Measurements from ENCODE around the gene VSTM2L.

Gene VSTM2L

DNA sequence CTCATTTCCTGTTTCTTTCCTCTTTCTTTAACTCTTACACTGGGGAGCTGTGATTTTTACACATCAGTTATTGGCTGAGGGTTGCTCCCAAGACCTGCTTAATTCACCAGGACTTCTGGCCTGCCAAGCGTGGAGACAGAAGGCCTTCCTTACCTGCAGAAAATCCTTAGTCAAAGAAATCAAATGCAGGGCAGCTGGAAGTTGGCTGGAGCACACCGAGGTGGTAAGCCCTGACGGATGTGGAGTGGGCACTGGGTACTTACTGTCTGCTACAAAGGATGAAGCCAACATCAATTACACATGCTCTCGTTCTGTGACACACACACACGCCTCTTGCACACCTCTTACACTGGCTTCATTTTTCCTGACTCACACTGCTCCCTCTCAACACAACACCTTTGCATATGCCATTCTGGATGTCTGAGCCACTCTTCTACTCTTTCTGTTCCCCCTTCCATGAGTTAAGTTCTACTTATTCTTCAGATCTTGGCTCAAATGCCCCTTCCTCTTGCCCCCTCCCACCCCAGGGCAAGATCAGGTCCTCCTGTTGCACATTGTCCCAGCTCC is 68.7 kb downstream of the VSTM2L start:
- no peak for DNase-seq

DNA sequence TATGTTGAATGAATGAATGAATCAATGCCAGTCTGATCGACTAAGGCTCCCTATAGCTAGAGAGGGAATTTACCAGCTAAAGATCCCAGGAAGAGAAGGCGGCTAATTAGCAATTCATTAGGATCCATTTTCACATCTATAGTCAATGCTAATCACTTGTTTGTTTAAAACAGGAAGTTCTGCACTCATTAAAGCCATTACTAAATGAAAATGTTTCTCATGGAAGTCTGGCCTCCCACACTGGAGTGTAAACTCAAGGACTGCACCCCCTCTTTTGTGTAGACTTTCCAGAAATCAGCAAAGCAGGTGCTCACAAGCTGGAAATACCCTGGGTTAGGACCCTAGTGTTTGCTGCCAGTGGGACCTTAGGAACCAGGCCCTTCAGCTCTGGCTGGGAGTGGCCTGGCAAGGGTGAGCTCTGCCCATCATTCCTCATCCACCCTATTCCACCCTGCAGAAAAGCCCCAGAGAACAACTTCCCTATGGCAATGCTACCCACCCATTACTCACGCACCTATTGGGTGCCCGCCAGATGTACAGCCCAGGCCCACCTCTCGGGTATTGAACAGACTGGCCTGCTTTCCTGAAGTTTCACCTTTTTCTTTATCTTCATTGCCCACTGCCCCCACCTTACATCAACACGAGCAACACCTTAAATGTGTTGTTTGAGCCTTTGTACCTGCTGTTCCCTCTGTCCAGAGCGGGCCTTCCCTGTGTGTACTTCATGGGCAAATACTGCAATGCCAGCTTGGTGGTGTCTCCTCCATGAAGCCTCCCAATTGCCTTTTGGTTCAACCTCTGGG is 69.5 kb downstream of the VSTM2L start:
- no peak for DNase-seq

DNA sequence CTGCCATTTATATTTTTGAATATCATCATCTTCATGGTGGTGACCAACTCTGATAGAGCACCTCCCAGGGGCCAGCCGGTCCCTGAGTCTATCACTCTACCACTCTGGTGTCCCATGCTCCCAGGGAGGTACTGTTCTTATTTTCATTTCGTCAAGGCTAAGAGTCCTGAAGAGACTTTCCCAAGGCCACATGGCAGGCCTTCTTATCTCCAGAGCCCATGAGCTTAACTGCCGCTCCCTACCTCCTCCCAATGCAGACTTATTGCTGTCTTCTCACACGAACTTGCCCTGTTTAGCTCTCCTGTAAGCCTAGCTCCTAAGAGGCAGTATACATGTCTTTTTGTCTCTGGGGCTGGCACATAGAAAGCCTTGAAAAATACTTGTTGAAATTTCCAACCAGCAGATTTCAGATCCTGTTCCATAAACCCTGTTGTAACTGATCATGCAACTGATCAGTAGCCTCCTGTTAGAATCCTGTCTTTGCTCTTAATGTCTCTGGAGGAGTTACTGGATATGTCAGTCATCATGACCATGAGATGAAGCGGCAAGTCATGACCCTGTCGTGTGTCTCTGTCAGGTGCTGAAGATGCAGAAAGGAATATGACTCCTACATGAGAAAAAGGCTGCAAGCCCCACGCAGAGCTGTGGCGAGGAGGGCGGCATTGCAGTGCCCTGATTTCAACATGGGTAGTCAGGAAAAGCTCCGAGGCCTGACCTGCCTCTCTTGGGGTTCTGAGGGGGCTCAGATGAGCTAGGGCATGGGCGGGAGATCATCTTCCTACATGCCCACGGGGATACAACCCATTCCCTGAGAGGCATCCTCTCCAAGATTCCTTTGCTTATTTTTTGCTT is 70.4 kb downstream of the VSTM2L start:
- no peak for DNase-seq

DNA sequence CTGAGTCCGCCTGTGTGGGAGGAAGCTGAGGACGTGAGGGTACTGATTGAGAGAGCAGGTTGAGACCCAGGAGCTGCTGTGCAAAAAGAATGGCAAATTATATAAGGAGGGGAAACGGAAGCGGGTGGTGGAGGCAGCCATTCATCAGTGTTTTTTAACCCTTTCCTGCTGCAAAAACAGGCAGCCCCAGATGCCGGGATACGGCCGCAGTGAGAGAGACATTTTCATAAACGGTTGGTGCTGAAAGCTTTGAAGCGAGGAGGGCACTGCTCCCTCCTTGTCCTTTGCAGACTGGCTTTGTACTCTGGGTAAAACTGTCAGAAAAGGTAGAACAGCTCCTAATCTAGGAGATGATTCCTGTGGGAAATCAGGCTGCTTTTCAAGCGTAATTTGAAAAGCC is 74.0 kb downstream of the VSTM2L start:
- no peak for DNase-seq

DNA sequence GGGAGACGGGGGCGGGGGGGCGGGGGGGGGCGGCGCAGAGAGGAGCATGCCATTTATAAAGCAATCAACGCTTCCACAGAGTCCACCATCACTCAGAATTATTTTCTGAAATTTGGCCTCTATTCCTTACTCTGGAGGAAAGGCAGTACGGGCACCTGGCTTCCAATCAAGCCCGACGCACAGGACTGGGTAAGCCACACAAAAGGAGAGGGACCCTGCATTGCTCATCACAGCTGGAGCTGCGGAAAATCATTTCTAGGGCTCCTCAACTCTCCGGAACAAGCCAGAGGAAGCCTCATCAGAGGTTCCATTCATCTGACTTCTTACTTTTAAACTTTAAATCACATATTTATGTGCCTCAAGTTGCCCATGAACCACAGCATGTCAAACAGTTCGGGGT is 74.4 kb downstream of the VSTM2L start:
- no peak for DNase-seq

DNA sequence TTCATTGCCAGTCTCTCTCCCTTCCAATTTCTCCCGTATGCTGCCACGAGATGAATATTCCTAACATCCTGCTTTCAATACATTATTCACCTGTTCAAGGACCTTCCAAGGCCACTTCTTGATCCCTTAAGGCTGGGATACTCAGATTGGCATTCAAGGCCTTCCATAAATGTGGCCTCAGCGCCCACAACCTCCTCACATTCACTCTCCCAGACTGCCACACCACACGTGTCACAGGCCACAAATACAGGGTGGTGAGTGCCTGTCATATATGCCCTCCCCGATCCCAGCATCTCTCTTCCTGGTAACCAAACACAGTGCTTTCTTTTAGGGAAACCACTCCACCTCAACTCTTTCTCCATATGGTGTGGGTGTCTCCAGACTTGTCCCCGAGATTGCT is 74.9 kb downstream of the VSTM2L start:
- no peak for DNase-seq

DNA sequence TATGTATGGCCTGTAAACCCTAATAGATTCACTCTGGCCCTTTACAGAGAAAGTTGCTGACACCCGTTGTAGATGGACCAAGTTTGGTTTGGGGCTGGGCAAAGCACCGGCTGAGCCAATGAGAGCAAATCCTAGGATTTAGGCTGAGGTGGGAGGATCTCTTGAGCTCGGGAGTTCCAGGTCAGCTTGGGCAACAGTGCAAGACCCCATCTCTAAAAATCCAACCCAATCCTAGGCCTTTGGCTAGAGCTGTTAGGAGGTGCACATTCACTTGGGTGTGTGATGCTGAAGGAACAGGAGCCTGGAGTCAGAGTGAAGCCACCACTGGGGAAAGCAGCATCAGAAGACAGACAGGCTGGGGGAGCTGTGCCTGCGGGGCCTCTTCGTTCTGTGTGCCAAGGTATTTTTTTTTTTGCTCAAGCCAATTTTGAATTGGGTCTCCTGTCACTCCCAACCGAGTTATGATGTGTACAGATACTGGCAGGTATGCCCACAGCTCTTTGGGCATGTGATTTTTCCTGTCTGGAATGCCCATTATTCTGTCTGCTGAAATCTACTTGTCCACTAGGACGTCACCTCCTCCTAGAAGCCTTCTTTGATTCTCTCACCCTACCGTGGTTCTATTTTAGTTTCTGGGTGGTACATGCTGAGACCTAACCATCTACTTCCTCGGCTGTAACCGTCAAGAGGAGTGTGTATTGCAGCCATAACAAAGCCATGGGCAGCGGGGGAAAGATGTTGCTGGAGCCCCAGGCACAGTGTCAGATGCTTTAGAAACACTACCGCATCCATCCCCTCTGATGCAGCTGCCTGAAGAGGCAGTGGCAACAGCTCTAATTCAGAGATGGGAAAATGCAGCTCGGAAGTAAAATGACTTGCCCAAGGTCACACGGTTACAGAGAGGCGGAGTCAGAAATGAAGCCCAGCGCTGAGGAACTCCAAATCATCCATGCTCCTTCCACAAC is 76.4 kb downstream of the VSTM2L start:
- no peak for DNase-seq

DNA sequence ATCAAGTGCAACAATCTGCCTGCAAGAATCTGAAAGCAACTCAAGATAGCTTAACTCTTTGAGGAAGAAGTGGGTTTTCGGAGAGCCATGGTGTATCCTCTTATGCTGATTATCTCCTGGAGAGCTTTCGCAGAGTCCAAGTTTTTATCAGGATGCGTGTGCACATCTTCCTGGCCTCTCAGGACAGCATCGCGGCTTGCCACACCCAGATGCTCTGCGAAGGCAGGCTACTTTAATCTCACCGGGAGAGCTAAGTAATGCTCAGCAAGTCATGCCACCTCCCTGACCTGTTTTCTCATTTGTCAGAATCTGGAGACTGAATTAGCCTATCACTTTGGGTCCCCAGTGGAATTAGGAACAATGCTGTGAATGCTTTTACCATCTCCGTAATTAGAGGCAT is 77.5 kb downstream of the VSTM2L start:
- DNase-seq = no peak

DNA sequence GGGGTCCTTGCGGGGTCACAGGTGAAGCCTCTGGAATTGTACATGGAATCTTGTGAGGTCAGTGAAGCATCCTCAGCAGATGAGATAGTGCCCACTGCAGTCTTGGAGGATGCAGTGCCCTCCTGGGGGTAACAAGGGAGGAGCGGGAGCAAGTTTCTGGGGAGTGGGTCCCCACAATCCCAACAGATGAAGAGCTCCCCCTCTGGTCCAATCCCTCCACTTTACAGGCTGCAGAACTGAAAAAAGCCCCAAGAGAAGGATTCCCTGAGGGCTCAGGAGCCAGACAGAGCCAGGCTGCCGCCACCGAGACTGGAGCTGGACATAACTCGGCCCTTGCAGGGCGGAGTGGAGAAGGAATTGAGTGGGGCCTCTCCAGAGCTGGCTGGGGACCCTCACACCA is 77.9 kb downstream of the VSTM2L start:
- no peak for DNase-seq

DNA sequence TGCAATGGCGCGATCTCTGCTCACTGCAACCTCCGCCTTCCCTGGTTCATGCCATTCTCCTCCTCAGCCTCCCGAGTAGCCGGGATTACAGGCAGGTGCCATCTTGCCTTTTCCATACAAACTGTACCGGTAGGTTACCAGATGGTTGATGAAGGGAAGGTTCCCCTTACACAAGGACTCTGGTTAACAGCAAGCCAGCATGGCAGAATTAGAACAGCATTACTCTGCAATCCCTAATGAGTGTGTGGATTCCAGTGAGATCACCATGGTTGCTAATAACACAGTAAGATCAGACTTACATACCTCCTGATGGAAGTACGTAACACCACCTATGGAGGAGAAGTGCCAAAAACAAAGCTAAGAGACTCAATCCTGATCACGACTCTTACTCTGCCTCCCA is 78.6 kb downstream of the VSTM2L start:
- no peak for DNase-seq

DNA sequence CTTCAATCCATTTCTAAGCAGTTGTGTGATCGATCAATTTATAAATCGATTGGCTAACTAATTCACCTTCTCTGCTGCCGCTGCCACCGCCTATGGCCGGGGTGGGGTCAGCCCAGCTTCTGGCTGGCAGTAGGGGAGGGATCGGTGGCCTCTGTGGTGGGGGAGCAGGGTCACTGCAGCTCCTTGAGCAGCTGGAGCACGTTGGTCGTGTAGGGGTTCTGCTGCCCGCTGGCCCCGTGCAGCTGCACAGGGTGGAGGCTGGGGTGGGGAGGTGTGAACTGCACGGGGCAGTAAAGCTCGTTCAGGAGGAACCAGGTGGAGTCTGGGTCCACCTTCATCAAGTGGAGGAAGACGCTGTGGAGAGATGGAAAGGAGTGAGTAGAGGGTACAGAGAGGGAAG is 80.4 kb downstream of the VSTM2L start:
- no peak for DNase-seq

DNA sequence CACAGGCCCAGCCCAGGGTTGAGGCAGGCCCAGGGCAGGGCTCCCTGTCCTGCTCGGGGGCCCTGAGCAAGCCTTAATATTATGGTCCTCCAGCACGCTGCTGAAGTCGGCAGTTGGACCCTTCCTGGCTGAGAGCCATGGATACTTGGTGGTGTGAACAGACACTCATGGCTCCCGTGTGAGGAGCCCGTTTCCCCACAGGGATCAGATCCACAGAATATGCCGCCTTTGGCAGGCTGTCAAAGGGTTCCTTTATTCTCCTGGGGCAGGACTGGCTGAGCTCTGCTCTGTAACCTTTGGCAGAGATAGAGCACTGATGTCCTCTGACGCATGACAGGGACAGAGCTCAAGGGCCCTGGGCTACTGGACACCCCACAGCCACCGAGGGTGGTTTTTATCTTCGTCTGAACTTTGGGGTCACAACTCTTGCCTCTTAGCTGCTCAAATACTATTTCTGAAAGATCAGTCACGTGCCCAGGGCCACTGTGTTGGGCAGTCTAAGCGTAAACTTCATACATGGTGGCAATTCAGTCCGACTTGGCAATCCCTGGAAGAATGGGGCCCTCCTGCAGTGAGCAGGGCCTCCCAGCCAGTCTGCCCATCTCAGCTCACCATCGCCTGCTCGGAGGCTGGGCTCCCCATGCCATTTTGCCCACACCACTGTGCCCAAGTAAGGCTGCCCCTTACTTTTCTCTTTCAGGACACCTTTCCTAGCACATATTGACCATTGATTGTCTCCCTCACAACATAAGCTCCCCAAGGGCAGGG is 81.3 kb downstream of the VSTM2L start:
- no peak for DNase-seq

DNA sequence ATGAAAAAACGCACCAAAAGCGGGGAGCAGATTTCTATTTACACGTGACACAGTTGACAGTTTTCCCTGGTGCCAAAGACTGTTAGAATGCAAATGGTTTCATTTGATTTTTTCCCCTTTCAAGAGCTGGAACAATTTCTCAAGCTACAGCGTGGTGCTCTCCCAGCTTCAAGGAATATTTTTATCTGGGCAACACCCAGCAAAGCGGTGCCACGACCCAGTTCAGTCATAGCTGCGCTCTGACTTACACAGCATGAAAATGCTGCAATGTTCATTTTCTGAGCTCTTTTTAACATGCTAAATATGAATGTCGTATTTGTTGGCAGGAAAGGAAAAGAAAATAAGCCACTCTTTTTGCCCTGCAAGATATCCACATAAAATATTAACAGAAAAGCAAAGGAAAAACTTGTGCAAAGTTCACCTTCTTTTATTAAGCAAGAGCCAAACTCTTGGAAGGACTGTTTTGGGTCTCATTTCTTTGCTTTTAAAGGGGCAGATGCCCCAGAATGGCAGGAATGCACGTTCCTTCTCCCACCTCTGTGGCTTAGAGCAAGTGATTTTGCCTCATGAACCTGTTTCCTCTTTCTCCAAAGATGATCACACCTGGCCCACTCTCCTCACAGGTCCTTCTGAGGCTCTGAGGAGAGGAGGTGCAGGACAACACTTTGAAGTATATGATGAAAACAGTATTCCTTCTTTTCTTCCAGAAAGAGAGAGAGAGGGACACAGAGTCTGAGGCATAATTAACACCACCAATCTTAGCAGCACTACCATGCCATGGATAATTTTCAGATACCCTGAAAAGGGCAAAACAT is 83.3 kb downstream of the VSTM2L start:
- no peak for DNase-seq

DNA sequence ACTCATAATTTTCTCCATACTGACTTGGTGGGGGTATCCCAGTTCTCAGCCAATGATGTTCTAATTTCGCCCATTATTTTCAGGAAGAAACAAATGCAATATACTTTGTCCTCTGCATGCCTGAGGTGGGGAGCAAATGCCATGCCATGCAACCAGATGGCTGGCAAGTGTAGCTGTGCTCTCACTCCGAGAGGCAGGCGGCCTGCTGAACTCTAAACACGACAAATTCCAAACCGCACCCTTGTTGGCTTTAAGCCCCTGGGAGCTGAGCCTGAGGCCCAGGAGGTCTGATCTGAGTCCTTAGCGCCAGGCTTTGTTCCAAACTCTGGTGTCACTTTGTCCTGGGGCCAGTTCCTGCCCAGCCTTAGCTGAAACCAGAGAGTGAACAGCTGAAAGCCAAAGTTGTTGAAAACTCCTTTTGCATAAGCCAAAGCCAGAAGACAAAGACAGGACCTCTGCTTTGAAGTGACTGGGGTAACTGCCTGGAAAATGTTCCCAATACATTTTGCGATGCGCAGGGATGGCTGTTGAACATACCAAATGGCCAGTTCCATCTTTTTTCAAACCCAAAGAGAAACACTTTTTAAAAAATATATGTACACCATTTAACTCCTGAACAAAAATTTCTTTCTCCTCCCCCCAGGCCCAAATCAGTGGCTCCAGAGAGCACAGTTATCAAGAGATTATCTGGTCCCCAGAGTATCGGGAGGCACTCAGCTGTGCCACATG is 84.1 kb downstream of the VSTM2L start:
- no peak for DNase-seq

DNA sequence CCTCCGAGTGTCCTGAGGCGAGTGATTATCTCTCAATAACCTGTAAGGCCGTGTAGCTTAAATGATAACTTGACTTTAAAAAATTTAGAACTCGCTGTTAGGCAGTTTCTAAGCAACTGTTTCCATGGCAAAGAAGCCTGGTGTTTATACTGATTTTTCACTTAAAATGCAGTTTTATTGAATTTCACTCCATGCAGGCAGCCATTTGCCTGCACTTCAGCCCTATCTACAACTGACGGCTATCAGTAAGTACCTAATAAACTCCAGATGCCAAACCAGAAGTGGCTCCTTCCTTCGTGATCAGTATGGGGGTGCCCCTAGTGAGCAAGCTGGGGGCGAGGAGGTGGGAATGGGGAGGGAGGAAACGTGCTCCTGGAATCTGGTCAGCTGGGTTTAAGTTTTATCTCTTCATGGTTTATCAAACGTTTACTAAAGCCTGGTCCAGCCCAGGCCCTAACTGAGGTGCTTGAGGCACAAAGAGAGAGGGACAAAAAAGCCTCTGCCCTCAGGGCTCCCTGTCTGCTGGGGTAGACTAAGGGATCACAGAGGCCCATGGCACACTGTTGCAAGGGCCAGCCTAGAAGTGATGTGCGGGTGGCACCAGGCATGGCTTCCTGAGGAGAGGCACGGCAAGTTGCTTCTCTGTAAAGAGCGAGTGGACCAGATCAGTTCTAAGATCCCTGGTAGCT is 84.8 kb downstream of the VSTM2L start:
- DNase-seq = no peak

DNA sequence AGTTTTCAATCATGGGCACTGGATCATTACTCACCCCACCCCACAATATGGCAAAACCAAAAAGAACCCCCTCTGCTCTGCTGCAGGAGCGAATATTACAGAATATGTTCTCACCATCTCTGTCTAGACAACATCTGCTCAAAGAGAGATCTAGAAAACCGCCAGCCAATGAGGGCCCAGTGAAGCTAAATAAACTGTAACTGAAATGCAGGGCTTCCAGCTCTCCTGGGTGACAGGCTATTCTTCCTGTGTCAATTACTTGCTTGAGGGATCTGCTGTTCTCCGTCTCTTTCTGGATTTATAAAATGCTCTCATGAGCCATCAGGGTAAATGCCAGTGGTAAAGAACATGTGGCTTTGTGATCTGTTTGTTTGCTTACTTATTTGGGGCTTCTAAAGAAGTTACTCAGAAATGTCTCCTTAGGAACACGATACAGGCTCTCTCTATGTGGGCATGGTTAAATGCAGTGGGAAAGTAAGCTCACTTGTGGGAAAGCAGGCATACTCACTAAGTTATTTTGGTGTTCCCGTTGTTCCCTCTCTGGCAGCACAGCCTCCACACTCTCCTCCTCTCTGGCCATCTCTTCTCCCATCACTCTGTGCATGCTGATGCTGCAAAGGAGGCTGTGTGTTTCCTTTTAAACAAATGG is 85.5 kb downstream of the VSTM2L start:
- no peak for DNase-seq

DNA sequence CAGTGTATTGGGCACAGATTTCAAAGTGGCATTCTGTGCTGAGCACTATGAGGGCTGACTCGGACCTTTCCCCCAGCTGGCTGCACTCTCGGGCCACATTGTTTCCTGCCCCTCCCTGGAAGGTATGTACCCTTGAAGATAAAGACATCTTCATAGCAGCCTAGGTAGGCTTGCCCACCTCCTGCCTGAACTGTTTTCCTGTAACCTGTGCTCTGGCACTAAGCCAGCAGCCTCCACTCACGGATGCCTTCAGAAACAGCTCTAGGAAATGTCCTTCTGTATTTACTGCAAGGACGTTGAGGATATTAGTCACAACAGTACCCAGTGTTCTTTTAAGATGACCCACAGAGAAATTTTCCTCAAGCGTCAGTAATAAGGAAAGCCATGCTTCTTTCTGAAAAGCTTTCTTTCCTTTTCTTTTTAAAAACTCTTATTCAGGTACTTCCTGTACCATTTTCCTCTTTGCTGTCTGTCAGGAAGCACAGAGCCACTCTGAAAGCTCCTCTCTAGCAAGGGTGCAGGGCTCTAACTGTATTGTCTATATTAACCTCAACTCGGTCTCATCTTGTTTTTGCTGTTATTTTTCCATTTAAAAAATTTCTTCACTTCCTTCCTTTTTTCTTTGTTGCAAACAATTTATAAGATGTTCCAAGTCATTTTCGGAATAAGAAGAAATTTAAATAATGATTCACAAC is 86.8 kb downstream of the VSTM2L start:
- no peak for DNase-seq

DNA sequence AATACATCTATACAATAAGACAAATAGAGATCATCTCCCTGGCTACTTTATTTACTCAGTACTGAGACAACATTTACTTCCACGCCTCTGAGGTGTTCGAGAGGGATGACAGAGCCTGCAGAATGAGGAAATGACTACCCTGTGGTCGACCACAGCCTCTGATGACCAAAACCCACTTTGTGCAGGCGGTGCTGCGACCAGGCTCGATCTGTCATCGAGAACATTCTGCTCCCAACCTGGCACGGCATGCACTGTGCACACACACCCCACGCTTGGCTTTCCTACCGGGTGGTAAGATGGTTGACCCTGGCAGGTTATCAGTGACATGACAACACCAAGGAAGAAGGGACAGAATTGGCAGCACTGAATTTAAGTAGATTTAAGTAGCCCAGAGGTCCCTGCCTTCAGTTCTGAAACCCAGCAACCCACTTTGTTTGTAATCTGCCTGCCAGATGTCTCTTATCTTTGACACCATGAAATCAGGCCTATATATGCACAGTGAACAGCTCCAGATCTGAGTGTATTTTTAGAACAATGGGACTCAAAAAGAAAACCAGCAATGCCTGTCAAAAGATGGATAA is 87.7 kb downstream of the VSTM2L start:
- DNase-seq = no peak
